Posterior vena cava (tissue), 2 donors: Measurements from ENCODE around the gene IPCEF1. TPM values are rescaled to one million over a fixed set of nuclear protein-coding genes. Genes with fewer than 3 reads are reported as not detected.
"Not testable (repeated sequence)": the region's sequence is repeated elsewhere in the genome, so short reads cannot be mapped to it uniquely, and the experiment has no call there.

Source experiments
- DNase-seq: peaks from one replicate; pipeline ENCODE4 v3.0.0-alpha.2; 2020; ENCODE audit warnings: low spot score
- intact Hi-C, 2 donors: fragments of 100-400 bp; cut with DNase I; formaldehyde crosslinking; loops; one replicate each; pipeline versions ENCODE4 v1.14.1 to v1.14.2; 2022 to 2023
- total RNA-seq, 2 donors: library from RNA; stranded (reverse); fragmentation: NEBNext Ultra II Directional; extraction: Animal tissue kit (Norgen Biotek cat#: 25700); gene quantifications; one replicate each; pipeline ENCODE4 v1.2.1, GENCODE V29; 2021
- donor health status: DM: yes; HTN: yes; CAD: no.
- donor health status: DM: yes; HTN: yes; CAD: no.

The IPCEF1 gene
- total RNA-seq, 2 donors from 2014 or later, result 3.7 to 4.0 TPM

DNA sequence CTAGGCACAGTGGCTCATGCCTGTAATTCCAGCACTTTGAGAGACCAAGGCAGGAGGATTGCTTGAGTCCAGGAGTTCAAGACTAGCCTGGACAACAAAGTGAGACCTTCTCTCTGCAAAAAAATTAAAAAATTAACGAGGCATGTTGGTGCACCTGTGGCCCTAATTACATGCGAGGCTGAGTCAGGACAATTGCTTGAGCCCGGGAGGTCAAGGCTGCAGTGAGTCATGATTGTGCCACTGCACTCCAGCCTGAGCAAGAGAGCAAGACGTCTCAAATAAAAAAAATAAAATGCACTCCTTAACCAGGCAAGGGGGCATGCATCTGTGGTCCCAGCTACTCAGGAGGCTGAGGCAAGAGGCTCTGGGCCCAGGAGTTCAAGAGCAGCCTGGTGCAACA is 53.0 kb downstream of the IPCEF1 start:
- intact Hi-C loops, DNase-seq: not testable (repeated sequence)

DNA sequence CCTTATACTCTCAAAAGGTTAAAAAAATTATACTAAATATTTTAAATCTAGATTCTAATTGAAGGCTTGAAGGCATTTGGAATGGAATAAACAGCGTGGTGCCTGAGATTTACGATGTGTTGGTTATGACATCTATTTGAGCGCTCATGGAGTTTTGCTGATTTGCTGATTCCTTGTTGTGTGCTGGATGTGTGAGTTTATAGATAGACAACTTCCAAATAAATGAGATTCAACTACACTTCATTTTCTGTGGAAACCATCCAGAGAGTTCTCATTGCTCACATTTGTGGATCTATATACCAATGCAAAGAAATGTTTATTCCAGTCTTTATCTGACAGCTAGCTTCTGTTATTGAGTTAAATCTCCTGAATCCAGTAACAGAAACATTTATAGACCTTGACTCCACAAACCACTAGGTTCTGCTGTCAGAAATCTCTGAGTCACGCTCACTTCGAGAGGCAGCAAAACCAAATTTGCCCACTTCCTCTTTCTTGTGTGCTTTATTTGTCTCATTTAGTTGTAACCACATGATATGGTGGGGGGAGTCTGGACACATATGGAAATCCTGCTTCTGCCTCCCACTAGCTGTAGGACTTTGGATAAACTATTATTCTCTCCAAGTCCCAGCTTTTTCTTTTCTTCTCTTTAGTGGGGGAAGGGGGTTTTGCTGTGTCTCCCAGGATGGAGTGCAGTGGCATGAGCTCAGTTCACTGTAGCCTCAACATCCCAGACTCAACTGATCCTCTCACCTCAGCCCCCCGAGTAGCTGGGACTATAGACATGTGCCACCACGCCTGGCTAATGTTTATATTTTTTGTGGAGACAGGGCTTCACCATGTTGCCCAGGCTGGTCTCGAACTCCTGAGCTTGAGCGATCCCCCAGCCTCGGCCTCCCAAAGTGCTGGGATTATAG is 54.5 kb downstream of the IPCEF1 start:
- intact Hi-C loops, result no loop called here
- no peak for DNase-seq

DNA sequence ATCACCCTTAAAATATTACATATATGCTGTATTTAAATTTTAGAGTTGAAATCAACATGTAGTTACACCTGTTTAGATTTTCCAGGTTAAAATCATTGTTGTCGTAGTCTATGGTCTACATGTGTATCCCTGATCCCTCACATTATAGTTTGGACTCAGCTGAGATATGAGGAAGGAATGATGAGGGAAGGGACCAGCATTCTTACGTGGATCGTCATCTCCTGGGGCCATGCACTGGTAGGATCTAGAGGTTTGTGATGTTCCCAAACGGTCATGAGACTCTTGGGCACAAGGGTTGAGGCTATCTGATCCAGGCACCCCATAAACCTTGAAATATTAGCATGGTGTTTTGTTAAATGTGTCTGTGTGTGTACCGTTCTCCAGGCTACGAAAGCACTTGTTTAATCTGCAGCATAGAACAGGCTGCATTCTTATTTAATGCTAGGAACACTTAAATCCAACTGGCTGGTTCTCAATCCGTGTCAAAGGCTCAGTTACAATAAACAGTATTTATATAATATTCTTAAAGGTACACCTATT is 55.4 kb downstream of the IPCEF1 start:
- no peak for DNase-seq
- intact Hi-C loops, result no loop called here

DNA sequence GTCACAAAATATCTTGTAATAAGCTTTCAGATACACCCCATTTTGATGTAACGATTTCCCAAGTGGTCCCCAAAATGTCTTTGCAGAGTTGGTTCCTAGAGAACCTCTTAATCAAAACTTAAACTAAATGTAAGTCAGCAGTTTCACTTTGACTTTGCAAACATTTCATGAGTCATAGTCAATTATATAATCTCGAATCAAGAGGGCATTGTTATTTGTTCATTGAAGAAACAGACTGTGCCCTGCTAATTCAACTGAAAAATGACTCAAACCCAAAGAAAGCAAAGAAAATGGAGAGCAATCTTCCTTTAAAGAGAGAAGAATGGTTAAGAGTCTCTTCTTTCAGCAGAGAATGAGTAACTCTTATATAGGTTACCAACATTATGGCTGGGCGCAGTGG is 58.3 kb downstream of the IPCEF1 start:
- DNase-seq, result no peak
- intact Hi-C loops, result no loop called here

DNA sequence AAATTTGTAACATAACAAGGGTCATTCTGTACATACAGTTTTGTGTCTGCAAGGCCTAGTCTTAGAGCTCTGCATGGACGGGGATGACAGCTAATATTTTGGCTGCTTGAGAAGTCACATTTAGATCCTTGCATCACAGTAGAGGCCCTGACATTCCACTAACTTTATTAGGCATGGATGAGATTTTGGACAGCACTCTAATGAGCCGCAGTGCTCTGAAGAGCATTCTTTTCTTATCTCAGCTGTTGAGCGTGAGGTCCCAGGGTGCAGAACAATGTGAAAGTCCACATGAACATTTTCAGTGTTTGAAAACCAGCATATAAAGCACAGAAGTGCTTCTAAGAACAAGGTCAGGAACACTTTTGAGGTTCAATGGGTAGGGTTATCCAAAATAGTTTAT is 58.9 kb downstream of the IPCEF1 start:
- no peak for DNase-seq
- intact Hi-C loops, result no loop called here

DNA sequence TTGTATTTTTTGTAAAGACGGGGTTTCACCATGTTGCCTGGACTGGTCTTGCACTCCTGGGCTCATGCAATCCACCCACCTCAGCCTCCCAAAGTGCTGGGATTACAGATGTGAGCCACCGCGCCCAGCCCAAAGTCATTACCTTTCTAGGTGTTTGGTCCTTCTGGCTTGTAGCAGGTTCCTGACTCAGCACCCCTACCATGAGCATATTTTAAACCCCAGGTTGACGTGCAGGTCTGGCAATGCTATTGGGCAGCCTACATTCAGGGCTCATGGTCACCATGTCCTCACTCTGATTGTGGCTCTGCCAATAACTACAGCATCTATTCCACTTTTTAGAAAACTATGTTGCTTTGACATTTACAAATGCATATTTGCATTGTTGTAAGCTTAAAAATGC is 59.4 kb downstream of the IPCEF1 start:
- intact Hi-C loops, result no loop called here
- no peak for DNase-seq

DNA sequence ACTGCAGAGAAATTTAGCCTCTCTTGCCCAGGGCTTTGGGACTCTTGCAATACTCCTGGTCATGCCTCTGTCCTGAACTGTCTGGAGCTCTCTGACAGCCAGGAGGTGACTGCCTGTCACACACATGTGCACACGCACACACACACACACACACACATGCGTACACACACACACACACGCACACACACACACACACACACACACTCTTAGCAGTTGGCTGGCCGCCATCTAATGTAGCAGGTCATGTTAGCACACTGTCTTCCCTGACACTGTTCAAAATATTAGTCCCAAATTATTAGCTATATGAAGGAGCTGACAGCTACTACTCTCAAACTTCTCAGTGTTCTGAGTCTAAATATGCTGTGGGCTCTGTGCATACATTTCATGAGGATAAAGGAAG is 60.9 kb downstream of the IPCEF1 start:
- intact Hi-C loops, result no loop called here
- DNase-seq, result no peak

DNA sequence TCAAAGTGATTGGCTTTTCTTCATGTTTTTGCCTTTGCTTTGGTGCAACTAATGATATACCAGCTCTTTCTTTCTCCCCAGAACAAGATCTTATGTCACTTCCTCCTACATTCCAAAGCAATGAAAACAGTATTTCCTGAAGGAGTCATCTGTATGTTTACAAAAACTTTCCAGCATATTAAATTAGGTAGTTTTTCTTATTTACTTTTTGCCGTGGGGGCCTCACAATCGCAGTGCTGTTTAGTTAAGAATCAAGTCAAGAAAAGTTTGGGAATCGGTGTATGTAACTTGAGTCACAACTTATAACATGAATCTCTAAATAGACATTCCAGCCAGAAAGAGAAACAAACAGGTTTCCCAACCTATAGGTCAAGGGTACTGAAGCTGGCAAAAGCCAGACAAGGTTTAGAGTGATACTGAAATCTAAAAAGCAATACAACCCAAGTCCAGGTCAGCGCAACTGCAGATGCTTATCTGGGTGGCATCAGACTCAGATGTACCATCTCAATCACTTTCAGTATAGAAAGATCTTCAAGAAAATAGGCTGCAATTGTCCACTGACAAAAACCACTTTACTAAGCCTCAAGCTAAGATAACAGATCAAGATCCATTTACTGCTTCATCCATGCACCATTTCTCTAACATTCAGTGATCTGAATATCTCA is 63.6 kb downstream of the IPCEF1 start:
- intact Hi-C loops, result no loop called here
- DNase-seq, result no peak

DNA sequence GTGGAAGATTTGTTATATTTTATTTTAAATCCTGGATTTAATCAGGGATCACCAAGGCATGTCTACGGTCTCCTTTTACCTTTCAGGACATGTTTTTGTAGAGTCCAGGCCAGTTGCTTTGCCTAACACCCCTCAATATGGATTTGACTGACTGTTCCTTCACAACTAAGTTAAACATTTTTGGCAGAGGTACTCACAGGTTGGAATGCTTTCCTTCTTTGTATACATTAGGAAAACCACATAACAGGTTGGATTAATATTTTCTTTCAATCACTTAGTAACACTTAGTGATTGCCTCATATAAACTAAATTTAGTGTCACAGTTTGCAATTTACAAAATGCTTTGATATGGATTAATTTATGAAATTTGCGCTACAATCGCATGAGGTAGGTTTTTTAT is 64.5 kb downstream of the IPCEF1 start:
- intact Hi-C loops, result no loop called here

DNA sequence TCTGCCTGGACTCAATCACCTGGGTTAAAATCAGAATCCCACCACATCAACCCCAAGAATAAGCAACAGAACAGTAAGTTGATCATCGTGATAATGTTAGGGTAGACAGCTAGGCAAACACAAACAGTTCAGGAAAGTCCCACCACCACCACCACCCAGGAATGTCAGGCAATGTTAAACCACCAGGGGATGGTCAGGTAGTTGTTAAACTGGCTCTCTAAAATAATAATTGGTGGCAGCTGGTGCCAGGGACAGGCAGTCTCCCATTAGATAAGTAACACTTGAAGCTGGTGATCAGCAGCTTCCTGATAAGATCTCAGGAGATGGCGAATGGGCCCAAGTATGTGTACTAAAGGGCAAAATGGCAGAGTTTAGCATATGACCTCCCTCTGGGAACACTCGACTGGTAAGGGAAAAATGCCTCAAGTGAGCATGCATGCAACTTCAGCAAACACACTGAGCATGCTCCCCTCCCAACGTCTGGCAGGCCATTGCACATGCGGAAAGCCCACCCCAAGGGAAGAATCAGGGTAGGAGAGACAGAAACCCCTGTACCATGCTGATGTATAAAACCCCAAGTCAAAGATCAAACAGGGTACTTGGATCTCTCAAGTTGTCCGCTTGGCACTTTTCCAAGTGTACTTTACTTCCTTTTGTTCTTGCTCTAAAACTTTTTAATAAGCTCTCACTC is 66.6 kb downstream of the IPCEF1 start:
- intact Hi-C loops, result loop anchor here in 1 of 2 donors (10.0 kb wide), 1 partner anchor 135 kb away; no protein-coding TSS in a partner anchor
- no peak for DNase-seq

More for the DNA sequence above, 64.5 kb downstream of the IPCEF1 start:
- DNase-seq, result no peak

DNA sequence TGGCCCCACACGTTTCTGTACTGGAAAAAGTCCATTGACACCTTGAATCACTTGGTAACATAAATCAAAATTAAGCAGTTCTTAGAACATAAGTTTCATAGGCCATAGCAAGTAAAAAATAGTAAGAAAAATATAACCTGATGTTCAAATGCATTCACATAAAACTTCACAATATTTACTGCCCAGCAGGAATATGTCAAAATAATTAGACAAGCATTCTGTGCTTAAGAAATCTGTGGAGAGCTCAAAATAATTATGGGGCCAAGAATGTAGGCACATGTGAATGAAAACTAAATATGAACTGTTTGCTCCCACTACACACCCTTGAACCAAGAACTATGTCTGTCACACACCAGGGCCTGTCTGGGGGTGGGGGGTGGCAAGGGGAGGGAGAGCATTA is 70.8 kb downstream of the IPCEF1 start:
- DNase-seq, result no peak
- intact Hi-C loops, result loop anchor here in 1 of 2 donors (10.0 kb wide), 1 partner anchor 131 kb away; no protein-coding TSS in a partner anchor

DNA sequence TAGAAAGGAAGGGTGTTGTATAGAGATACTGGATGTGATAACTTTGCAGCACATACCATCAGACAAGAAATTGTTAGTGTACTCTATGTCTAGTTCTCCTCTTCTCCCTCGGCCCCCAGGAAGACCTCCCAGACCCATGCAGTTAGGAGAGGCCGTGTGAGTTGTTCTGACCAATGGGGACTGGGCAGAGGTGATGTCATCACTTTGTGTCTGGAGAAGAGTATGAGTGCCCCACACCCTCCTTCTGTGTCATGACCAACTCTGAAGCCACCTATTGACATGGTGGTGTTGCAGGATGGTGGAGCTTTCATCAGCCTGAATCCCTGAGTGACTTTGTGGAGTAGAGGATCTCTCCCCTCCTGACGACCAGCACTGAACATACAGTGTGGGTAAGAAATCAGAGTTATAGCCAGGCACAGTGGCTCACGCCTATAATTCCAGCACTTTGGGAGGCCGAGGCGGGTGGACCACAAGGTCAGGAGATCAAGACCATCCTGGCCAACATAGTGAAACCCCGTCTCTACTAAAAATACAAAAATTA is 72.2 kb downstream of the IPCEF1 start:
- intact Hi-C loops, result loop anchor here in 1 of 2 donors (10.0 kb wide), 1 partner anchor 130 kb away; no protein-coding TSS in a partner anchor
- no peak for DNase-seq

DNA sequence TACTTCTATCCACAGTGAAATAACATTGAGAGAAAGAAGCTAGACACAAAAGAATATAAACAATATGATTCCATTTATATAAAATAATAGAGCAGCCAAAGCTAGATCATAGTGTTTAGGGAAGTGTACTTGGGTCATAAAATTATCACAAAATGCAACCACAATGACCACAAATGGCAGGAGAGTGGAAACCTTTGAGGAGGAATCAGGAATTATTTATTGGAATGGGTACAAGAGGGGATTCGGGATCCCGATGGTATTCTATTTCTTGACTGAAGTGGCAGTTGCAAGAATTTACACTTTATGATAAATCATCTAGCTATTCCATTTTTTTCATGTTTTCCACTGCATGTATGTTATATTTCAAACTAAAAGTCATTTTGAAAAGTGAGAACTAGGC is 76.1 kb downstream of the IPCEF1 start:
- intact Hi-C loops, result loop anchor here in 1 of 2 donors (10.0 kb wide), 1 partner anchor 126 kb away; no protein-coding TSS in a partner anchor
- DNase-seq, result no peak

DNA sequence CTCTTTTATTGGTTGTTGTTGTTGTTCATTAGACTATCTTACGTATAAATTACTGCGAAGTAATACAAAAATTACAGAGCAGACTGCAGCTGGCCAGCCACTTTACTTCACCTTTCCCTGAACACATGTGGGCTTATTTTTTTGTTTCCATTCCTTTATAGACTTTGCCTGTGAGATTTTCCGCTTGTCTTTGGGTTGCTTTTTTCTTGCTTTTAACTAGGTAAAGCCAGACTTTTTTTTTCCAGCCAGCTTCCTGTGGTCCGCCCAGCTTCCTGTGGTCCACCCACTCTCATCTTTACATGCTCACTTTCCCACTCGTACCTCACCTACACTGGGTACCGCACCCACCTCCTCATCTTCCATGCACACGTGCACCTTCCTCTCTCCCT is 79.0 kb downstream of the IPCEF1 start:
- no peak for DNase-seq
- intact Hi-C loops, result no loop called here

DNA sequence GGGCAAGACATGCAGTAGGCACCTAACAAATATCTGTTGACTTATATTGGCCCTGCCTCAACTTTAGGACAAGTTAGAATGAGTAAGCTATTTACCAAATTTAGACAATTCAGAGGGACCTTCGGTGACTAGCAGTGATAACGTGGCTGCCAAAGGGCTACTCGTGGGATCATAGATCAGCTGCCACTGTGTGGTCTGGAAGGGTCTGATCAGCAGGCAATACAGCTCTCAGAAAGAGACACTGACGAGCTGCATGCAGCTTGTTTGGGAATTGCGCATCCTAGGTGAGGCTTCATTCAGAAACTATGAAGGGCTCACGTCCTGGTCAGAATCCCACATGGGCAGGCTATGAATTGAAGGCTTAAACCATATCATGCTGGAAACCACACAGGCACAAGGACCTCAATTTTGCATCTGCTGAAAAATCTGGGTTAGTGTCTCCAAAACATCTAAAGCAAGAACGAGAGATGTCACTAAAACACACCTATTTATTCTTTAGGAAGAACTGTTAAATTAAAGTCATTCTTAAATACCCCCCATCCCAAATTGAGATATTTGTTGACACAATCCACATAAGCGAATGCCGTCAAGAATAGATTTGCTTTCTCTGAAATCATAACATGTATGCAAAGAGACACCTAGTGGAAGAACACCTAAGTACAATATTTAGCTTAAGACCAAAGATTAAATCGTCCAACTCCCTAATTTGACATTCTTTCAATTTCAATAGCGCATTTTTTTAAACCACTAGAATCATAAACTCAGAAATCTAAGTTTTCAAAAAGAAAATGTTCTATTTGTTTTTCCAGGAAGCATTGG is 79.6 kb downstream of the IPCEF1 start:
- no peak for DNase-seq
- intact Hi-C loops, result no loop called here

DNA sequence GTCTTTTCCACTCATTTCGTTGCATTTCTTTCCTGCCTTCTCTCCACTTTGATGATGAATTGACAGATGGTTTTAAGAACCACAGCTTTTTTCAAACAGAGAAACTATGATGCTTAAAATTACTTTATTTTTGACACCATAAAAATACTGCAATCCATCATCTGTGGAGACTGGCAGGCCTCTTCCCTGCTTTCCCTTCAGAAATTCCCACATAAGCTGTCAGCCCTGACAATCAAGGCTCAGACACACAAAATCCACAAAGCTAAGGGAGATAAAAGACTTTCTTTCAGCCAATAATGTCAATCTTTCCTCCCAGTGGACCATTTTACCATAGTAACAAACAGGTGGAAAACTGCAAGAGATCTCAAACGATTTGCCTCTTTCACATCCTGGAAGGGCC is 82.4 kb downstream of the IPCEF1 start:
- intact Hi-C loops, result no loop called here
- no peak for DNase-seq

DNA sequence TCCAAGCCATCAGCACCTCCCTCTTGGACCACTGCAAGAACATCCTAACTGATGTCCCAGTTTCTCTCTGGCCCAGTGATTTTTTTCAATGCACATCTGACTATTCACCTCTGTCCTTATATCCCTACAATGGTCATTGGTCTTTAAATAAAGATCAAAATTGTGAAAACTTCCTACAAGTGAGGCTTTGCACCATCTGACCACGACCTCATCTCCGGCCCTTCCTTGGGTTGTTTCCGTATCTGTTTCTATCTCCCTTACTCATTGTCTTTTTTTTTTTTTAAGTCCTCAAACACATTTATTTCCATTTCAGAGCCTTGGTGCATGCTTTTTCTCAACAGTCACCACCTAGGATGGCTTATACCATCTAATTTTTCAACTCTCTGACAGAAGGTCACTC is 88.1 kb downstream of the IPCEF1 start:
- DNase-seq, result no peak
- intact Hi-C loops, result no loop called here

DNA sequence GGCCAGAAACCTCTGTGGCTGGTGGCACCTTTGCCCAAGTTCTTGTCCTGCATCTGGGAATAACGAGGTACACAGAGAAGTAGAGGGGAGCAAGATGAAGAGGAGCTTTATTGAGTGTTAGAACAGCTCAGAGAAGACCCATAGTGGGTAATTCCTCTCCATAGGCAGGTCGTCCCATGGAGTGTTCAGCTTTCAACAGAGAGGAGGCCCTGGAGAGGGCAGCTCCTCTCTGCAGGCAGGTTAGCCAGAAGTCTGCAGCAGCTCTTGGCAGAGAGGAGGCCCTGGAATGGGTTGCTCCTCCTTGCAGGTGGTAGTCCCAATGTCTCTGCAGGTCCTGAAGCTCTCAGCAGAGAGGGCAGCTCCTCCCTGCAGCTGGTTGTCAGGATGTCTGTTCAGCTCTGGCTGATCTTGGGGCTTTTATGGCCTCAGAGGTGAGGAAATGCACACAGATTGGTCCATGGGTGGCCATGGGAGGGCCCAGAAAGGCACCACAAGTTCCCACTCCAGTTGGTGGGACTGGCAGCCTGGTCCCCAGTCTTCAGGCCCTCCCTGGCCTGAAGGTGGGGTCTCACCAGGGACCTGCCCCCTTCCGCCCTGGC is 89.0 kb downstream of the IPCEF1 start:
- intact Hi-C loops, result no loop called here
- DNase-seq, result no peak
